GM10847 (cell line): Measurements from ENCODE around the gene TMEM263.

Source experiments
- POLR2A ChIP-seq: IDR thresholded peaks from 2 replicates; pipeline ENCODE4 v1.6.1; 2011; ENCODE audit not compliant: insufficient read length; ENCODE audit errors: extremely low read depth

The TMEM263 gene

DNA sequence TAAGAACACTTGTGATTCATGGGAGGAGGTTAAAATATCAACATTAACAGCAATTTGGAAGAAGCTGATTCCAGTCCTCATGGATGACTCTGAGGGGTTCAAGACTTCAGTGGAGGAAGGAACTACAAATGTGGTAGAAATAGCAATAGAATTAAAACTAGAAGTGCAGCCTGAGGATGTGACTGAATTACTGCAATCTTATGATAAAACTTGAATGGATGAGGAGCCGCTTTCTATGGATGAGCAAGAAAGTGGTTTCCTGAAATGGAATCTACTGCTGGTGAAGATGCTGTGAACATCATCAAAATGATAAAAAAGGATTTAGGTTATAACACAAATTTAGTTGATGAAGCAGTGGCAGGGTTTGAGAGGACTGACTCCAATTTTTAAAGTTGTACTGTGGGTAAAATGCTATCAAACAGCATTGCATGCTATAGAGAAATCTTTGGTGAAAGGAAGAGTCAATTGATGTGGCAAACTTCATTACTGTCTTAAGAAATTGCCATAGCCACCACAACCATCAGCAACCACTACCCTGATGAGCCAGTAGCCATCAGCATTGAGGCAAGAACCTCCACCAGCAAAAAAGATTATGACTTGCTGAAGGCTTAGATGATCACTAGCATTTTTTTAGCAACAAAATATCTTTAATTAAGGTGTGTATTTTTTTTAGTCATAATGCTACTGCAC lies 57.2 kb downstream of the TMEM263 start:
- no peak for TF ChIP-seq POLR2A

DNA sequence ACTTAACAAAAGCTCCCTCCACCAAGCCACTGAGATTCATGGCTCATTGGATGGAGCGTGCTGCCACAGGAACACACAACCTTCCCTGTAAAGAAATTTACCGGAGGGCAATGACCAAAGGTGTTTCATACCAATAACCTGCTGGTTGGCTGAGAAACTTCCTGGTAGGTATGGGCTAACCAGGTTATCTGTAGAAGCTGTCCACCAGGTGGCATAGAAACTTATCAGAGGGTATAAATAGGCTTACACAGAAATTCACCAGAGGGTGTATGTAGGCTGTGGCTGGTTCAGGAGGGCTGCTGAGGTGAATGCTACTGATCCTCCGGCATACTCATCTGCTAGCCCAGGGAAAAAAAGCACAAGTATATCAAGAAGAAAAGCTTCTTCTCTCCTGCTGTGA lies 58.3 kb downstream of the TMEM263 start:
- TF ChIP-seq POLR2A, result no peak

DNA sequence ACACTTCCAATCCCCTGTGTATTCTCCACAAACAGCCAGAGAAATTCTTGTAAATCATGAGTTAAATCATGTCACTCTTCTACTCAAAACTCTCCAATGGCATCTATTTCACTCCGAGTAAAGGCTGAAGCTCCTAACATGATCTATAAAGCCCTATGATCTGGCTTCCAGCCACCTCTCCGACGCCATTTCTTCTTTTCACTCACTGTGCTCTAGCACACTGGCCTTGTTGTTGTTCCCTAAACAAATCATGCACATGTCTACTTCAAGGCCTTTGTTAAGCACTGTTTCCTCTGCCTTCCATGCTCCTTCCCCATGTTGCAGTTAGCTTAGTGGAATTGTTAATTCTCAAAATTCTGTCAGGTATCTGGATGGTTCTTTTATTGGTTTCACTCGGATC lies 61.3 kb downstream of the TMEM263 start:
- no peak for TF ChIP-seq POLR2A

DNA sequence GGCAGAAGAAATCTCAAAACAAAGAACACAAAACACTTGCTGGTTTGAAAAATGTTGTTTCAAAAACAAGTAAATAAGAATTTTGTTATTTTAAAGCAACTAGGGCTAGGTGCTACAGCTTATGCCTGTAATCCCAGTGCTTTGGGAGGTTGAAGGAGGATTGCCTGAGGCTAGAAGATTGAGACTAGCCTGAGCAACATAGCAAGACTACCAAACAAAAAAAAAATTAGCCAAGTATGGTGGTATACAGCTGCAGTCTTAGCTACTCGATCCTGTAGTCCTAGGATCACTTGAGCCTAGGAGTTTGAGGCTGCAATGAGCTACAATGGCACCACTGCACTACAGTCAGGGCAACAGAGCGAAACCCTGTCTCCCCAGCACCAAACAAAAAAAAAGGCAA lies 63.8 kb downstream of the TMEM263 start:
- TF ChIP-seq POLR2A, result no peak
